Measurements from ENCODE around the gene FLVCR2.

The FLVCR2 gene

DNA sequence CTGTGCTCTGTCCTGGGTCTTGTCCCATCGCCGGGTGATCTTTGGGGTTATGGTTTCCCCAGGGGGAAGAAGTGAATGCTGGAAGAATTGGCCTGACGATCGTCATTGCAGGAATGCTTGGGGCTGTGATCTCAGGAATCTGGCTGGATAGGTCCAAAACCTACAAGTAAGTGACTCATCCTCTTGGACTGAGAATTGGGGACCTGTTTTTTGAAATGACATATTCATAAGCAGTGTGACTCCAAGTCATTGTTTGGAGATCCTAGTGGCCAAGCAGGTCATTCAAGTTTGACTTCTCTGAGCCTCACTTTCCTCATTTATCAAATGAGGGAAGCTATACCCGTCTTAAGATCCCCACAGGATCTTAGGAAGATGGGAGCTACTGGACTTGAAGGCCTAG, 56.4 kb downstream of the FLVCR2 start:
- DNase-seq = no peak

DNA sequence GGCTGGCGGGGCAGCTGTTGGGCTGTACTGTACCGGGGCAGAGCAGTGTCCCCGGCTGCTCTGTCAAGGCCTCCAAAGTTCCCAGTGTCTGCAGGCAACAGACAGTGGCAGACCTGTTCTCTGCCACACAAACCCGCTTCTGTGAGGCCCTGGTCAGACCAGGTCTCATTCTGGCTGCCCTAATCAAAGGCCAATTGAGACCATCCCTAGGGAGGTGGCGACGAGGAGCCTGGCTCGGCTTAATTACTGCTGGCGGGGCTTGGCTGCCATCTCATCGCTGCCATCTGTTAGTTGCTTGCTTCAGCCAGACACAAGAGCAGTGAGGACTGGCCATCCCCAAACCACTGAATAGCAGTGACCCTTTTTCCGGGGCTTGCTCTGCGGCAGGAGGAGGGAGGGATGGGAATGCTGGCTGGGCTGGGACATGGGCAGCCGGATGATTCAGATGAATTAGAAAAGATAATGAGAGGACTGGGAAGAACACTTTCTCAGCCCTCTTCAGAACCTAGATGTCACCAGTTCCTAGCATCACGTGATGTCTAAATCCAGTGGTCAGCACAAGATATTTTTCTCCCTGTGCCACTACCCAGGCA, 57.8 kb downstream of the FLVCR2 start:
- peak; percentile 7 for DNase-seq

DNA sequence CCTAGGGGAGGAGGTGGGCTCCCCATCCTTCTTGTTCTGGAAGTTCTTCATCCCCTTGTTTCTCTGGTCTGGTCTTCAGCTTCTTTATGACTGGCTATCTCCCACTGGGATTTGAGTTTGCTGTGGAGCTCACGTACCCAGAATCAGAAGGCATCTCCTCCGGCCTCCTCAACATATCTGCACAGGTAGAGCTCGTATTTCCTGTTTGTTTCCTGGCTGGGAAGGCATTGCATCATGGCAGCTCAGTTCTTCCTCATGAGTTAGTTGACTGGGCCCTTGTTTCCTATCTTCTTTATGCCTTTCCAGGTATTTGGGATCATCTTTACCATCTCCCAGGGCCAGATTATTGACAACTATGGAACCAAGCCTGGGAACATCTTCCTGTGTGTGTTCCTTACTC, 62.5 kb downstream of the FLVCR2 start:
- DNase-seq = no peak

DNA sequence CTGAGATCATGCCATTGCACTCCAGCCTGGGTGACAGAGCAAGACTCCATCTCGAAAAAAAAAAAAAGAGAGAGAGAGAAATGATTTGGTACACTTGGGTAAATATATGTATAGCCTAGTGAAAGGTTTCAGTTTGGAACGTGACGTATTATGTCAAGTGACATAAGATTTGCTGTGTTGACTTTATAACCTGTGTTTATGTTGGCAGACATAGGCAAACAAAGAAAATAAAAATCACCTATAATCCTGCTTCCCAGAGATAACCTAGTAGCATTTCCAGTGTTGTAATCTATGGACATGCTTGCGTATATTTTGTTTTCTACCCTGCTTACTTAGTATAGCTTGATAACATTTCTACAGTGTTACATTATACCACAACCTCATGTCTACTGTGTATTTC, 65.6 kb downstream of the FLVCR2 start:
- DNase-seq = no peak

DNA sequence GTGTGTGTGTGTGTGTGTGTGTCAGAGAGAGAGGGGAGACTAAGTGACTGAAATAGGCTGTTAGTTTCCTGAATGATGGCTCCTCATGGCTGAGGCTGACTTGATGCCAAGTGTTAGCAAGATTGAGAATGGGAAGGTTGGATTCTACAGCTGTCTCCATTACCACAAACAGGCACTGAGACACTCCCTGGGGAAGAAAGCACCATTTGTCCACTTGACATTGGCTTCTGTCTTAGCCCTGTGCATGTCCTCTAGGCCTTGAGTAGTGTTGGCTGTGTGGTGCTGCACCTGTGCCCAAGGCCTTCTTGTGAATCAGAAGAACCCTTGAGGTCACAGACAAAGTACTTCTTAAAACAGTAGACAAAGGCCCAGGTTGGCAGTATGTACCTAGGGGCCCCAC, 66.6 kb downstream of the FLVCR2 start:
- DNase-seq = no peak

DNA sequence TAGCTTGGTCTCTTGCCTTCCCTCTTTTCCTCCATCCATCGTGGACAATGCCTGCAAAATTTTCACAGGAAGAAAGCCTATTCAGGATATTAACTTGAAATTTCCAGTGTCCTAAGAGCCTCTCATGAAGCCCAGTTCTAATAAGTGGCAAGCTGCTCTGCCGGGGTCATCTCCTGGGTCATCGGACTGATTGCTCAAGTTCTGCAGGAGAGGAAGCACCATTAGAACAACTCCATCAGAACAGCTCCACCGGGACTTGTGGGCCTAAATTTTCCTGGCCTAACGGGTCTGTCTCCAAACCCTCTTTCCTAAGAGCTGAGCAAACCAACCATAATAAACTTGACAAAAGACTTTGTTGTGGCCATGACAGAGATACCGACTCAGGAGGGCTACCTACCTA, 68.3 kb downstream of the FLVCR2 start:
- DNase-seq = no peak

DNA sequence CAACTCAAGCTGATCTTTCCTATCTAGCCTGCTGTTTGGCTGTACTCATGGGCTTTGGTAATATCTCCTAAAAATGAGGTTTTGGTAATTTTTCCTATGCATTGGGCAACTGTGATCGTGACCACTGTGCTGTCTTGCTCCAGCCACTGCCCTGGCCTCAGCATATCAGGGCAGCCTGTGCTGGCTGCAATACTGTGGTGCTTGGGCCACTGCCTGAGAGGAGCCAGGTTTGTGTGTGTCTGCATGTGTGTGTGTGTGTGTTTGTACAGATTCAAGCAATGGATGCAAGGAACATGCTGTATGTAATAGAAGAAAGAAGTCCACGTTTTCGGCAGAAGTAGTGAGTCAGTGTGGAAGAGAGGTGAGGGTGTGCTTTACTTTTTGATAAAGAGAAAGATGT, 69.2 kb downstream of the FLVCR2 start:
- no peak for DNase-seq

DNA sequence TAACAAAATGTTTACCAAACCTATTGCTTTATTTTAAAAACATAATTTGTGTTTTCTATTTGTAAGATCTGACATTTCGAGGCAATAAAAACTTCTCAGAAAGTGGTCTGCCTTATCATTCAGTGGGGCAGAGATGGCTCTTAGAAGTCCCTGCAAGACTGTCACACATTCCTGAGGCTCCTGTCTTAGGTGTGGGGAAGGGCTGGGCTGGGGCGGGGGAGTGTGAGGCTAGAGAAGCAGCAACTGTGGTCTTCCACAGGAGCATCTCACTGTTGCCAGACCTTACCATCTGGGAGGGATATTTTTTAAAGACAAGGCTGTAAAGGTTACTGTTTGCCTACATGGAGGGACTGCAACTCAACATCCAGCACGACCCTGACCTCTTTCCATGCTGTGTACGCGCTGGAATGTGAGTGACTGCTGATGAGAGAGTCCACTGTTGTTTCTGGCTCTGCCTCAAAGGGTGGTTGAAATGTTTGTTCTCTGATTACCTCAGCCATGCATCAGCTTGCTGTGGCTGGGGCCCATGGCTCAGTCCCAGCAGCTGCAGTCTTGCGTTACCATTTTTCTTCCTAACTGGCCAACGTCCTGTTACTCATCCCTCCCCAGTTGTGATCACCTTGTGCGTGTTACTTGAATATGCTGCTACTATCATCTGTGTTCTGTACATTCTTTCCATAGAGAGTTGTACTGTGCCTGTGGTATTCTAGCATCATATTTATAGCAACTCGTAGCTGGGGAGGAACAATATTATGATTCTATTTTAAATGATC, 69.8 kb downstream of the FLVCR2 start:
- DNase-seq = no peak

DNA sequence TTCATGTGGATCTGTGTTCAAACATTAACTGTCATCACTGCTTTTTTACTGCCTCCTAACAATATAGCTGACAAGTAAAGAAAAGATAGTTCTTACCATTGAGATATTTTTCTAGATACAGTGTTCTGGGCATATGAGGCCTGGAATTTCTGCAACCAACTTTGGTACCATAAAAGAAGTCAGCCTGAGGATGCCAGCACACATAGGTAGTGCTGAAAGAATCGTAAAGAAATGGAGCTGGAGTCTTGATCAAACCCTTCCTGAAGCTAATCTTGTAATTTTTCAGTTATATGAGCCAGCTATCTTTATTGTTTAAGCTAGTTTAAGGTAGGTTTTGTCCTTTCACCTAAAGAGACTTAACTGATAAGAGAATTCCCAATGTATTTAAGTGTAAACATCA, 70.9 kb downstream of the FLVCR2 start:
- no peak for DNase-seq

DNA sequence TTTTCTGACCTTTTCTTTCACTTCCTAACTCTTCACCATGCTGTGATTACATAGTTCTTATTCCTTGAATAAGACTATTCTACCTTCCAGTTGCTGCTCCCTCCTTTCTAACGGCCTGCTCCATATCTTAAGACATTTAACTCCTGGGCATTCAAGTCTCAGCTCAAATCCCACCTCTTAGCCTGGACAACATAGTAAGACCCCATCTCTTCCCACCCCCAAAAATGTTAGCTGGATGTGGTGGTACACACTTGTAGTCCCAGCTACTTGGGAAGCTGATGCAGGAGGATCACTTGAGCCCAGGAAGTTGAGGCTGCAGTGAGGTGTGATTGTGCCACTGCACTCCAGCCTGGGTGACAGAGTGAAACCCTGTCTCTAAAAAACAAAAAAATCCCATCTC, 71.4 kb downstream of the FLVCR2 start:
- DNase-seq = no peak

DNA sequence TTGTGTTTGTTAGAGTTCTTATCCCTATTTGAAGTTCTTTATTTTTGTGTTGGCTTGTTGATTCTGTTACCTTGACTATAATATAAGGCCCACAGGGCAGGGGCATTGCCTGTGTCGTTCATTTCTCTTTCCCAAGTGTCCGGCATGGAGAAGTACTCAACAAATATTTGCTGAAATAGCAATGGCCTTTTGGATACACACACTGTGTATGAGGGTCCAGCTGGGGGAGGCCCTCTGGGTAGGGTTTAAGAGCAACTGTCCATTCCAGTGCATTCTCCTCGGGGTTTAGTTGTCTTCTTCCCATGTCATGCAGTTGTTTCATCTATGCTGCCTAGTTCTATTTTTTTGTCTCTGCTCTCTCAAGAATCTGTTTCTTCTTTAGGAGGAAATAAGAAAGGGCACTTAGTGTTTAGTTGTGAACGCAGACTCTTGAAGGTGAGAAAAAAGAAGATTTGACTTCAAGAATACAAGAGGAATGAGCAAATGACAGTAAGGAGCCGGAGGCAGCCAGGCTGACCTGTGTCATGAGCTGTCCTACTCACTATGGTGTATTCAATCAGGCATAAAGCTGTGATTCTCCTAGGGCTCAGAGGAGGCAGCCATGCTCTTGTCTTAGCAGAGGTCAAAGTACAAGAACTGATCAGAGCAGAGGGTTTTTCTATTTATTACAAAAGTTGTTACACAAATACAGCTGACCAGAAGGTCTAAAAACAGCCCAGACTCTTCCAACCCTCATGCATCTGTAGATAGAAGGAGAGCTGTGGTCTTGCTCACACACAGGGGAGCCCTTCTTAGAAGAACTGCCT, 72.0 kb downstream of the FLVCR2 start:
- DNase-seq = no peak

DNA sequence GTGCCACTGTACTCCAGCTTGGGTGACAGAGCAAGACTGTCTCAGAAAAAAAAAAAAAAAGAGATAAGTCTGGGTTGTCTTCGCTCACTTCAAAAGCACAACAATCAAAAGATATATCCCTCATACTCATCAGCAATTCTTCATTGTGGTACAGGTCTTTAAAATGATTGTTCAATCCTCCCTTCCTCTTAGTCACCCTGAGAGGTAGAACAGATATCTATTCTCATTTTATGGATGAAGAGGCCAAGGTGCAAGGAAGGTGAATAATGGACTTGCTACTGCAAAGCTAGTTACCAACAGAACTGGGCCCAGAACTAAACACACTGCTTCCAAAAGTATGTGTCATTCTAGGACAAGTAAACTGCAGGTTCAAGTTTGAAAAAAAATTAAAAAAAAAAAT, 75.1 kb downstream of the FLVCR2 start:
- no peak for DNase-seq

DNA sequence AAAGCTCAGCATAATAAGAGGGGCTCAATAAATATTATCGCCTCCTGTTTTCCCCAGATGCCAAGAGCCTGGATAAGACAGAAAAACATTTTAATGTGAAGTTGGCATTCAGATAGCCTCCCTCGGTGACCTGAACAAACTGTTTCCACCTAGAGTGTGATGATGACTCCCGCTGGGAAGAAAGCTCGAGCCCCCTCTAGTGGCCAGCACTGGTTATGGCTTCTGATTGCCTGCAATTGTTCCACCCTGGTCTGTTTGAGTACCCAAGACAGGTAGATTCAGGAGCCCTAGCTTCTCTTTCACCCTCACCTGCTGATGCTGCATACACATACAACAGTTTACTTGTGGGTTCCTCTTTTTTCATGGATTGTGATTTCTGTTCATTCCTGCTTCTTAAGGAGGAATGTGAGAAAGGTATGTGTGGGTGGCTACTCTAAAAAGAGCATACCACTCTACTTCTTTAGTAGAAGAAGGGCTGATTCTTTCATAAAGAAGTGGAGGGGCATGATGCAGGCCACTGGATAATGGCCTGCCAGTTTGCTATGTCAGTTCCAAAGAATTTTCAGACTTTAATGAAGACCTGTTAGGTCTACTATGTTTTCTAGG, 75.8 kb downstream of the FLVCR2 start:
- DNase-seq = peak; percentile 8

DNA sequence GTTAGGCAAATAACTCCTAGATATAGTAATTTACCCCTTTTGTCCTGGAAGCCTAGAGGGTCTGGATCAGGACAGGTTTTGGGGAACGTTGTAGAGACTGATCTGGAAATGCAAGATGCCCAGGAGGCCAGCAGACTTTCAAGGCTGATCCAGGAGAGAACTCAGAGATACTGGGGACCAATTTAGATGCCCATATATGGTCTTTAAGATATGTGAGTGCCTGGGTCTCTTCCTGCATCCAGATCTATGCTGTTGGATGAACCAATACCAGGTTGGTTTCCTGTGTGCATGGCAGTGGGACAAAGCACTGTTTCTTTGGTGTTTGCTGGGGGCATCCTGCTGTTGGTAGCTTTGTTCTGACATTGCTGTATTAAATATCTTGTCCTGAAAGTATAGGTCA, 76.8 kb downstream of the FLVCR2 start:
- no peak for DNase-seq

DNA sequence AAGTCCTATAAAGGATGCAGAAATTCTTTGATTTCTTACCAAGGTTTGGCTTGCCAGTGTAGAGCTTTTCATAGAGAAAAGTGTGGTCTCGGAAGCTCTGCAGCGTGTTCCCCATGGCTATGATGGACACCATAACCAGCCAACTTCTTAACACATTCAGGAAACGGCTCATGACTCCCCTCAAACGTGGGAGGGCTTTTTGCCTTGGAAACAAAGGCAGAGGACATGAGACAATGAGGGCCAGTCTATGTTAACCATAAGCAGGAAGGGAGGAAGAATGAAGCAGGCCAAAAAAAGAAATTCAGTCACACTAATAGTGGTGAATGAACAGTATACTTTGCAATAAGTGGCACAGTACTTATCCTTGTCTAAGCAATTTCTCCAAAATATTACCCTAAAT, 78.9 kb downstream of the FLVCR2 start:
- no peak for DNase-seq

DNA sequence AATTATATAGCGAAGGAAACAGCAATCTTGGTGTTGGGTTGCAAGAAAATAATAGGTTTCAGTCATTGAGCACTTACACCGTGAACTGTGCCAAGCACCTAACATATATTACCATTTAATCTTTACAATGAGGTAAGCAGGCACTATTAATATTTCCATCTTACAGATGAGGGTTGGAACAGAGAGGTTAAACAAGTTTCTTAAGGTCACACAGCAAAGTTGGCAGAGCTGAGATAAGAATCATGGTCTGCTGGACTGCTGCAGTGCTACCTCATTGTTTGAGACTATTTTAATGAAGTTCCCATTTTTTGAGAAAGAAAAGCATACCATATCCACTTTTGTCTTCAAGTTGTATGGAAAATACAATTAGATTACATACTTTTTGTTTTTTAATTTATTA, 80.5 kb downstream of the FLVCR2 start:
- no peak for DNase-seq

DNA sequence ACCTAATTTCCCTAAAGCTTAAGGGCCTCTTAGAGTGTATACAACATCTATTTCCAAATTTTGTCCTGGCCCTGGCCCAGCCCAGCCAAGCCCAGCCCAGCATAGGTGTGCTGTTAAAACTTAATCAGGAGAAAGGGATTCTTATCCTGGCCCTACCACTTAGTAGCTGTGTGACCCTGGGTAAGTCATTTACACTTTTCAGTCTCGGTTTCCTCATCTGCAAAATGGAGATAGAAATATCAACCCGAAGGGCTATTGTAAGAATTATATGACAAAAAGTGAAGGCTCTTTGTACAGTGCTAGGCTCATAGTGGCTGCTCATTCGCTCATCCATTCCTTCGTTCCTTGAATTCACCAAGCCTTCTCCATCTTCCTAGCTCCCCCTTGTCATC, 81.8 kb downstream of the FLVCR2 start:
- DNase-seq = no peak

DNA sequence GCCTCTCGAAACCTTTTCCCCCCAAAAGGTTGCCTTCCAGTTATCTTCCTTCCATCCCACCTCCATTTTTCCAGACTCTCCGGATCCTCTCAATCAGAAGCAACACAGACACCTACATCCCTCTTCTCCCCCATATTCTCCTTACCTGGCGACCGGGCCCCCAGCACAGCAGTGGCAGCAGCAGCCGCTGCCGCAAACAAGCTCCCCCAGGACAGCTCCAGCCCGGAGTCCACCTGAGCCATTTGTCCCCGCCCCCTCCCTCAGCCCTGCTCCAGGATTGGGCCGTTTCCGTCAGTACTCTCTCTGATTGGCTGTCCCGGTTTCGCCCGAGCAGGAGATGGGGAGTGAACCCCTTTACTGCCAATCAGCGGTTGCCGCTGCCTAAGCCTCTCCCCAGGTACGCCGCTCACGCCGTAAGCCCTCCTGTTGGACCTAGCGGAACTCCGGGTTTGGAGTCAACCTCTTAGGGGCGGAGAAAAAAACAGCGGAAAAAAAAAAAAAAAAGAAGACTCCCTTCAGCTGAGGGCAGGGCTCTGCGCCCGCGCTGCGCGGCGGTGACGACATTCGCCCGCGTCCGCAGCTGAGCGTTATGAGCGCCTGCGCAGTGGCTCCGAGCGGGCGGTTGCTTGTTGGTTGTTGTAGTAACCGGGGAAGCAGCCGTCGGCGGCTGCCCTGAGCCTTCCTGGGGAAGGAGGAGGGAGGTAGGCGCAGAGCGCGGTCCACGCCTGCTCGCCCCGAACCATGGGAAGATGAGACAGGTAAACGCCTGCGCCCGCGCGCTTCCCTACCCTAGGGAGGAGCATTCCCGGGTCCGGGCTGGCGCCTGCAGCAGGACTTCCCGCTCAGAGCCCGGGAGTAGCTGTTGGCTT, 82.4 kb downstream of the FLVCR2 start, which contains the start of the genes ERG28 and TTLL5:
Gene ERG28 (minus strand): TSS at position 247 of the 869 bp plus-strand sequence. CDS start 3,374 bp downstream, outside the sequence.
Gene TTLL5 (plus strand): TSS at position 617 of the 869 bp plus-strand sequence. CDS start 1,904 bp downstream, outside the sequence.
- DNase-seq = peak; percentile 98

DNA sequence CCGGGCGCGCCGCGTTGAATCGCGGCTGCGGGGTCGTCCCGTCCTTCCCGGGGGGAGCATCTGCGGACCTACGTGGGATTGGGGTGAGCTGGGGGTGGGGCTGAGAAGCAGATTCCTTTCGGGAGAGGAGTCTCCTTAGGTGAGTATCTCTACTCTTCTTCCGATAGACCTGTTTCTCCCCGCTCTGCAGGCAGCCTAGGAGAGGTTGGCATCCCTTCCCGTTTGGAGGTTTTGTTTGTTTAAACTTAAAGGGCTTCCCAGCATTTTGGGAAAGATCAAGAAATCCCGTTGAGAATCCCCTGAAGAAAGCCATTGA, 83.0 kb downstream of the FLVCR2 start:
- DNase-seq = no peak

DNA sequence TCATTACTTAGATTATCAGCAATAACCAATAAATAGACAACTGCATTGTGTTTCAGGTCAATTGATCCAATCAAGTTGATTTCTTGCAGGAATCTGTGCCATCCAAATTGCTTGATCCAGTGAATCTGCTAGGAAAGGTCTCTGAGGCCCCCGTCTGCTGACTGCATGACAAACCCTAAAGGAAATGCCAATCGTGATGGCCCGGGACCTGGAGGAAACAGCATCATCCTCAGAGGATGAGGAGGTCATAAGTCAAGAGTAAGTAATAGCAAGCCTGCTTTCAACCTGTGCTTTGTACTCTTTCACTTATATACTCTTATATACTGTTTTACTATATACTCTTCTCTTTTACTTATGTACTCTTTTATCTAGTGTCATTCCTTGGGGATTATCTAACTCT, 84.5 kb downstream of the FLVCR2 start:
- DNase-seq = no peak

DNA sequence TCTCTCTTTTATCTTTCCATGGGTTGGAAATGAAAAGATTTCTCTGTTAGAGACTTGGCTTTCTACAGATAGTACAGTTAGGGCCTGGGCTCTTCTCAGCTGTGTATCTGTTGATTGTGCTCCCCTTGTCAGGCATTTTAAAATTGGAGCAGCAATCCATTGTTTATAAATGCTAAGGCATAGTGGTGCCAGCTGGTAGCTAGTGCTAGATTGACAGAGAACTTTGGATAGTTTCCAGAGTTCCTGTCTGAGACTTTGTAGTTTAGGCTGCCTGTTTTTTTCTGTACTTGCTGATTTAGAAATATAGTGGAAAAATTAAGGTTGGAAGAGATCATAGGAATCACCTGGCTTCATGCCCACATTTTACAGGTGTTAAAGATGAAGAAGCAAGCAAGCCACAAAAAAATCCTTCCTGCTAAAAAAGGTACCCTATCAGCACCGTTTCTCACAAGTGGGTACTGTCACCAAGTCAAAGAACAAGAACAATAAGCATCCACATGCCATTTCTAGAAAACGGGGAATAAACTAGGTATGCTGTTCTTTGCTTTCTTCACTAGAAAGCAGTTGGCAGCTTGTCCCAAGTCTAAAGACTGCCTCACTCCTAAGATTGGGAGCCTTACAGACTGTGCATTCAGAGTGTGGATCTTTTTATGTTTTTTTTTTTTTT, 88.8 kb downstream of the FLVCR2 start:
- no peak for DNase-seq

DNA sequence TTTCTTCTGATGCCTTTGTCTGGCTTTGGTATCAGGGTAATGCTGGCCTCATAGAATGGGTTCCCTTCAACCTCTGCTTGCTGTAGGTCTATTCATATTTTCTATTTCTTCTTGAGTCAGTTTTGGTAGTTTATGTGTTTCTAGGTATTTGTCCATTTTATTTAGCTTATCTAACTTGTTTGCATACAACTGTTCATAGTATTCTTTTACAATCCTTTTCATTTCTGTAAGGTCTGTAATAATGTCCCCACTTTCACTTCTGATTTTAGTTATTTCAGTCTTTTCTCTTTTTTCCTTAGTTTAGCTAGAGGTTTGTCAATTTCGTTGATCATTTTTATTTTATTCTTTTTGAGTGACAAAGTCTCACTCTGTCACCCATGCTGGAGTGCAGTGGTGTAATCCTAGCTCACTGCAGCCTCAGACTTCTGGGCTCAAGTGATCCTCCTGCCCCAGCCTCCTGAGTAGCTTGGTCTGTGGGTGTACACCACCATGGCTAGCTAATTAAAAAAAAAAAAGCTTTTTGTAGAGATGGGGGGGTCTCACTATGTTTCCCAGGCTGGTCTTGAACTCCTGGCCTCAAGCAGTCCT, 94.3 kb downstream of the FLVCR2 start:
- no peak for DNase-seq

Data from NCI-H146 (cell line).